PFSK-1 (cell line): ENCODE data around the gene TMEM132E.

ENCODE experiments used
- FOXP2 ChIP-seq: optimal IDR thresholded peaks from 2 replicates; pipeline ENCODE3; 2011; ENCODE audit warnings: borderline replicate concordance, control low read depth, inconsistent platforms; ENCODE audit not compliant: insufficient read depth; ENCODE audit errors: extremely low read length, extremely low read depth
- POLR2AphosphoS5 ChIP-seq: IDR thresholded peaks from 2 replicates; pipeline ENCODE4 v1.6.1; 2012; ENCODE audit warnings: low read depth, mild to moderate bottlenecking, control low read depth, low read length, moderate library complexity
- SIN3A ChIP-seq: IDR thresholded peaks from 2 replicates; pipeline ENCODE4 v1.6.1; 2012; ENCODE audit warnings: mild to moderate bottlenecking, low read length, moderate library complexity, borderline replicate concordance; ENCODE audit not compliant: insufficient read depth
- TAF1 ChIP-seq: IDR thresholded peaks from 2 replicates; pipeline ENCODE4 v1.6.1; 2012; ENCODE audit warnings: low read length, control low read depth, borderline replicate concordance; ENCODE audit not compliant: insufficient read depth
- TF ChIP-seq, protein P1 (sequence below), 2 experiments: IDR thresholded peaks; 2 replicates each; pipeline versions ENCODE4 v1.6.1 to v1.8.0; 2011 to 2012; ENCODE audit warnings: low read depth in 2 of 2, low read length in 2 of 2, control low read depth in 1 of 2, inconsistent platforms in 1 of 2, mild to moderate bottlenecking in 1 of 2, moderate library complexity in 1 of 2; ENCODE audit not compliant: insufficient read depth in 1 of 2

DNA sequence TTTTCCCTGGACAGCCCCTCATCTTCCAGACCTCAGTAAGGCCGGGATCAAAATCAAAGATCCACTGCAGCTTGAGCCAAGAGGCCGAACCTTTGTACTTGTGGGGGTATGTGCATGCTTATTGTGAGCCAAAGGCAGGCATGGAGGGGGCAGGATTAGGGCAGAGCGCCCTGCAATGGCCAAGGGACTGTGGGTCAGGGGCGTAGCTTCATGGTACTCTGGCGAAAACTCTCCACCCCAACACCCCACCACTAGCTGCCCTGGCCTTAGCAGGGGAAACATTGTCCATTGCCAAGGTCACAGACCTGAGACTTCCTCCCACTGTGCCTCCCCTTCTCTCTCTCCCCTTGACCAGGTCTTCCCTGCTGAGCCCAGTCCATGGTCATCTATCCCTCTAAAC, 90.1 kb downstream of the TMEM132E start:
- TF ChIP-seq, protein P1, sequence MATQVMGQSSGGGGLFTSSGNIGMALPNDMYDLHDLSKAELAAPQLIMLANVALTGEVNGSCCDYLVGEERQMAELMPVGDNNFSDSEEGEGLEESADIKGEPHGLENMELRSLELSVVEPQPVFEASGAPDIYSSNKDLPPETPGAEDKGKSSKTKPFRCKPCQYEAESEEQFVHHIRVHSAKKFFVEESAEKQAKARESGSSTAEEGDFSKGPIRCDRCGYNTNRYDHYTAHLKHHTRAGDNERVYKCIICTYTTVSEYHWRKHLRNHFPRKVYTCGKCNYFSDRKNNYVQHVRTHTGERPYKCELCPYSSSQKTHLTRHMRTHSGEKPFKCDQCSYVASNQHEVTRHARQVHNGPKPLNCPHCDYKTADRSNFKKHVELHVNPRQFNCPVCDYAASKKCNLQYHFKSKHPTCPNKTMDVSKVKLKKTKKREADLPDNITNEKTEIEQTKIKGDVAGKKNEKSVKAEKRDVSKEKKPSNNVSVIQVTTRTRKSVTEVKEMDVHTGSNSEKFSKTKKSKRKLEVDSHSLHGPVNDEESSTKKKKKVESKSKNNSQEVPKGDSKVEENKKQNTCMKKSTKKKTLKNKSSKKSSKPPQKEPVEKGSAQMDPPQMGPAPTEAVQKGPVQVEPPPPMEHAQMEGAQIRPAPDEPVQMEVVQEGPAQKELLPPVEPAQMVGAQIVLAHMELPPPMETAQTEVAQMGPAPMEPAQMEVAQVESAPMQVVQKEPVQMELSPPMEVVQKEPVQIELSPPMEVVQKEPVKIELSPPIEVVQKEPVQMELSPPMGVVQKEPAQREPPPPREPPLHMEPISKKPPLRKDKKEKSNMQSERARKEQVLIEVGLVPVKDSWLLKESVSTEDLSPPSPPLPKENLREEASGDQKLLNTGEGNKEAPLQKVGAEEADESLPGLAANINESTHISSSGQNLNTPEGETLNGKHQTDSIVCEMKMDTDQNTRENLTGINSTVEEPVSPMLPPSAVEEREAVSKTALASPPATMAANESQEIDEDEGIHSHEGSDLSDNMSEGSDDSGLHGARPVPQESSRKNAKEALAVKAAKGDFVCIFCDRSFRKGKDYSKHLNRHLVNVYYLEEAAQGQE (IDR thresholded peaks at IDR 0.05; ENCODE audit: insufficient read depth in 1 of 2, low read depth in 2 of 2, low read length in 2 of 2) = no peak
- TF ChIP-seq POLR2AphosphoS5 (no peak), TAF1 (no peak), SIN3A (no peak), FOXP2 (no peak)
